Liver (tissue), 9 donors: ENCODE results near the gene NXPE3. TPM values are rescaled to one million over a fixed set of nuclear protein-coding genes. Genes with fewer than 3 reads are reported as not detected.

Source experiments
- DNase-seq: peaks from one replicate; pipeline ENCODE4 v3.0.0-alpha.2; 2017; ENCODE audit warnings: low spot score
- H3K27ac ChIP-seq, 2 donors: one replicate each; pipeline ENCODE4 v1.7.0; 2013; ENCODE audit warnings: inconsistent platforms in 2 of 2, low read length in 2 of 2, control low read depth in 1 of 2, low read depth in 1 of 2, mild to moderate bottlenecking in 1 of 2
- H3K27me3 ChIP-seq, 4 donors: one replicate each; pipeline versions ENCODE4 v1.6.1 to v1.7.0; 2013; ENCODE audit warnings: low read length in 3 of 4, inconsistent platforms in 1 of 4, mild to moderate bottlenecking in 1 of 4, moderate library complexity in 1 of 4; ENCODE audit not compliant: control insufficient read depth in 4 of 4, insufficient read depth in 4 of 4
- H3K36me3 ChIP-seq, 4 donors: one replicate each; pipeline versions ENCODE4 v1.6.1 to v1.7.0; 2013; ENCODE audit warnings: low read length in 3 of 4, mild to moderate bottlenecking in 3 of 4, low read depth in 1 of 4, moderate library complexity in 1 of 4; ENCODE audit not compliant: control insufficient read depth in 4 of 4, insufficient read depth in 3 of 4
- H3K4me1 ChIP-seq, 4 donors: one replicate each; pipeline versions ENCODE4 v1.6.1 to v1.7.0; 2013; ENCODE audit warnings: low read length in 3 of 4, mild to moderate bottlenecking in 3 of 4, moderate library complexity in 1 of 4; ENCODE audit not compliant: control insufficient read depth in 4 of 4, insufficient read depth in 4 of 4
- H3K4me3 ChIP-seq, 3 donors: one replicate each; pipeline versions ENCODE4 v1.6.1 to v1.7.0; 2013; ENCODE audit warnings: low read length in 3 of 3, control low read depth in 1 of 3, low read depth in 1 of 3, mild to moderate bottlenecking in 1 of 3
- H3K9ac ChIP-seq, 2 donors: one replicate each; pipeline ENCODE4 v1.7.0; 2013; ENCODE audit warnings: low read length in 2 of 2, mild to moderate bottlenecking in 2 of 2, moderate library complexity in 2 of 2, control low read depth in 1 of 2, low read depth in 1 of 2
- H3K9me3 ChIP-seq, 4 donors: one replicate each; pipeline versions ENCODE4 v1.6.1 to v1.7.0; 2013; ENCODE audit warnings: low read length in 3 of 4; ENCODE audit not compliant: control insufficient read depth in 4 of 4
- ATF3 ChIP-seq: IDR thresholded peaks from 2 replicates; pipeline ENCODE4 v1.6.1; 2016; ENCODE audit warnings: antibody characterized with exemption
- CTCF ChIP-seq: fragments of 150-350 bp; IDR thresholded peaks from 2 replicates; pipeline ENCODE4 v1.5.1; 2017; ENCODE audit warnings: improper control_type of control experiment, low read depth, low read length; ENCODE audit not compliant: missing input control
- EGR1 ChIP-seq, 2 donors: IDR thresholded peaks; 2 replicates each; pipeline ENCODE4 v1.6.1; 2016 to 2018; ENCODE audit warnings: antibody characterized with exemption in 2 of 2, low read depth in 2 of 2
- FOXA1 ChIP-seq: IDR thresholded peaks from 2 replicates; pipeline ENCODE4 v1.6.1; 2016; ENCODE audit warnings: antibody characterized with exemption
- FOXA2 ChIP-seq: IDR thresholded peaks from 2 replicates; pipeline ENCODE4 v1.6.1; 2016; ENCODE audit warnings: antibody characterized with exemption
- GABPA ChIP-seq, 2 donors: IDR thresholded peaks in 1 of 2; conservative IDR thresholded peaks in 1 of 2; 2 replicates each; pipeline ENCODE4 v1.6.1; 2016; ENCODE audit warnings: antibody characterized with exemption in 2 of 2, mild to moderate bottlenecking in 1 of 2, moderate library complexity in 1 of 2
- HNF4A ChIP-seq, 2 donors: conservative IDR thresholded peaks; 2 replicates each; pipeline ENCODE4 v1.6.1; 2016; ENCODE audit warnings: antibody characterized with exemption in 2 of 2, mild to moderate bottlenecking in 2 of 2
- HNF4G ChIP-seq: IDR thresholded peaks from 2 replicates; pipeline ENCODE4 v1.6.1; 2016; ENCODE audit warnings: antibody characterized with exemption
- JUND ChIP-seq, 2 donors: IDR thresholded peaks; 2 replicates each; pipeline ENCODE4 v1.6.1; 2016; ENCODE audit warnings: antibody characterized with exemption in 2 of 2
- MAX ChIP-seq: IDR thresholded peaks from 2 replicates; pipeline ENCODE4 v1.6.1; 2016; ENCODE audit warnings: antibody characterized with exemption
- NR2F2 ChIP-seq: IDR thresholded peaks from 2 replicates; pipeline ENCODE4 v1.6.1; 2016; ENCODE audit warnings: antibody characterized with exemption
- RAD21 ChIP-seq, 2 donors: IDR thresholded peaks; 2 replicates each; pipeline ENCODE4 v1.6.1; 2016; ENCODE audit warnings: antibody characterized with exemption in 2 of 2, mild to moderate bottlenecking in 2 of 2
- RXRA ChIP-seq, 2 donors: IDR thresholded peaks; 2 replicates each; pipeline ENCODE4 v1.6.1; 2017 to 2018; ENCODE audit warnings: antibody characterized with exemption in 2 of 2, mild to moderate bottlenecking in 1 of 2
- SP1 ChIP-seq: IDR thresholded peaks from 2 replicates; pipeline ENCODE4 v1.6.1; 2018; ENCODE audit warnings: antibody characterized with exemption, mild to moderate bottlenecking
- TAF1 ChIP-seq: conservative IDR thresholded peaks from 2 replicates; pipeline ENCODE4 v1.6.1; 2016; ENCODE audit warnings: antibody characterized with exemption, mild to moderate bottlenecking
- YY1 ChIP-seq: IDR thresholded peaks from 2 replicates; pipeline ENCODE4 v1.6.1; 2016; ENCODE audit warnings: antibody characterized with exemption, mild to moderate bottlenecking
- ZBTB33 ChIP-seq: IDR thresholded peaks from 2 replicates; pipeline ENCODE4 v1.6.1; 2016; ENCODE audit warnings: antibody characterized with exemption
- WGBS: extraction: QIAGEN DNeasy Blood & Tissue Kit; methylation state at CpG from one replicate; pipeline ENCODE4 v1.1.7; 2013; 5-methylcytosine and 5-hydroxymethylcytosine counted together
- polyA plus RNA-seq, 2 donors: library from polyadenylated mRNA; stranded (reverse) in 1 of 2; unstranded in 1 of 2; fragments of 200-250 nt in 1 of 2; fragments of >200 nt in 1 of 2; fragmentation: Nextera tagmentation in 1 of 2; extraction: Ambion mirVana in 1 of 2; gene quantifications; one replicate each; pipeline versions ENCODE4 v1.2.1 to v1.2.3, GENCODE V29; 2013 to 2015
- total RNA-seq, 2 donors: library from RNA; depleted of rRNA; stranded (reverse); fragments of >200 nt; gene quantifications; one replicate each; pipeline ENCODE4 v1.2.3, GENCODE V29; 2014
- donor health status: healthy.
- donor health status: healthy.
- donor health status: healthy.
- donor health status: healthy.
- donor health status: healthy.

NXPE3 gene
- total and polyA plus RNA-seq, 4 donors: 1.1 to 2.7 (median 1.7) TPM

- Histone ChIP-seq H3K4me1 (peaks cover 6 to 20% (median 7%) of the 10 kb centered on the region in 4 donors), H3K27me3 (no peaks in the 10 kb centered on the region), H3K27ac (no peak overlapping the region), H3K4me3 (no peak overlapping the region), H3K9ac (no peak overlapping the region), H3K9me3 (no peaks in the 10 kb centered on the region), H3K36me3 (no peaks in the 10 kb centered on the region)
- no peak for DNase-seq
- WGBS: 63% methylated on average over 2 of the region's 2 CpGs
- TF ChIP-seq SP1 (no peak), MAX (no peak), JUND (IDR thresholded peaks at IDR 0.05) (no peak), CTCF (no peak), FOXA1 (no peak), RXRA (IDR thresholded peaks at IDR 0.05) (no peak), ZBTB33 (no peak), NR2F2 (no peak), HNF4G (no peak), ATF3 (no peak)
Measured at GRCh38 chr3:101845425-101845824, 66.4 kb downstream of the NXPE3 start.

GRCh38 chr3:101846709-101847108 is 67.7 kb downstream of the NXPE3 start:
- no peaks in the 10 kb centered on the region for H3K9me3 ChIP-seq
- peak overlapping the region in 1 of 2 donors; percentile 99 for H3K27ac ChIP-seq
- TF ChIP-seq TAF1 (no peak), EGR1 (IDR thresholded peaks at IDR 0.05; ENCODE audit: low read depth in 2 of 2) (no peak), HNF4G (no peak), GABPA (IDR thresholded peaks at IDR 0.05 in 1 of 2, conservative IDR thresholded peaks at IDR 0.05 in 1 of 2) (no peak), FOXA2 (no peak), RAD21 (IDR thresholded peaks at IDR 0.05) (no peak), YY1 (no peak), ATF3 (no peak), NR2F2 (no peak), FOXA1 (no peak), RXRA (IDR thresholded peaks at IDR 0.05) (no peak), HNF4A (conservative IDR thresholded peaks at IDR 0.05) (no peak), ZBTB33 (no peak)
- no peak overlapping the region for H3K4me3 ChIP-seq
- 96% methylated on average over 2 of the region's 2 CpGs for WGBS
- no peak for DNase-seq
- no peak overlapping the region for H3K9ac ChIP-seq
- peaks cover 6 to 22% (median 7%) of the 10 kb centered on the region in 4 donors for H3K4me1 ChIP-seq
- no peaks in the 10 kb centered on the region for H3K27me3 ChIP-seq
- H3K36me3 ChIP-seq: no peaks in the 10 kb centered on the region
